Lower lobe of right lung (tissue), 2 donors: Measurements from ENCODE around the gene GMDS. TPM values are rescaled to one million over a fixed set of nuclear protein-coding genes. Genes with fewer than 3 reads are reported as not detected.

Source experiments
- ATAC-seq, 2 donors: fragments of 200-7000 bp; cut with Tn5 transposase; one replicate each; pipeline ENCODE4 v1.9.1; 2020 to 2022; ENCODE audit warnings: mild to moderate bottlenecking in 2 of 2, moderate library complexity in 2 of 2
- DNase-seq: peaks from one replicate; pipeline ENCODE4 v3.0.0-alpha.2; 2020
- H3K27ac ChIP-seq: fragments of 200-600 bp; one replicate; pipeline ENCODE4 v1.8.0; 2022
- H3K27me3 ChIP-seq: fragments of 200-600 bp; one replicate; pipeline ENCODE4 v1.8.0; 2022; ENCODE audit warnings: low read depth
- H3K36me3 ChIP-seq: fragments of 200-600 bp; one replicate; pipeline ENCODE4 v1.8.0; 2022; ENCODE audit warnings: mild to moderate bottlenecking
- H3K4me1 ChIP-seq: fragments of 200-600 bp; one replicate; pipeline ENCODE4 v1.8.0; 2022
- H3K4me3 ChIP-seq: fragments of 200-600 bp; one replicate; pipeline ENCODE4 v1.8.0; 2022; ENCODE audit warnings: mild to moderate bottlenecking
- H3K9me3 ChIP-seq: fragments of 200-600 bp; one replicate; pipeline ENCODE4 v1.8.0; 2022
- intact Hi-C: fragments of 100-400 bp; cut with DNase I; formaldehyde crosslinking; loops from one replicate; pipeline ENCODE4 v1.11.0; 2022
- total RNA-seq: library from RNA; stranded (reverse); fragmentation: NEBNext Ultra II Directional; extraction: Animal tissue kit (Norgen Biotek cat#: 25700); gene quantifications from one replicate; pipeline ENCODE4 v1.2.1, GENCODE V29; 2021
- TF ChIP-seq, protein P1 (sequence below): fragments of 200-600 bp; IDR thresholded peaks from one replicate; pipeline ENCODE4 v1.8.0; 2022; ENCODE audit warnings: antibody characterized with exemption, mild to moderate bottlenecking
- donor health status: DM: no; HTN: yes; CAD: no; lungs with severe emphysema.

Gene GMDS
- total RNA-seq, 1 donor from 2014 or later: 12.7 TPM

- H3K36me3 ChIP-seq: peaks cover 7% of the 10 kb centered on the region
- H3K27ac ChIP-seq: no peak overlapping the region
- H3K9me3 ChIP-seq: peaks cover 10% of the 10 kb centered on the region
- H3K27me3 ChIP-seq: no peaks in the 10 kb centered on the region
- H3K4me3 ChIP-seq: no peak overlapping the region
- ATAC-seq (no peak), DNase-seq (no peak)
- intact Hi-C loops: no loop called here
- TF ChIP-seq, protein P1, sequence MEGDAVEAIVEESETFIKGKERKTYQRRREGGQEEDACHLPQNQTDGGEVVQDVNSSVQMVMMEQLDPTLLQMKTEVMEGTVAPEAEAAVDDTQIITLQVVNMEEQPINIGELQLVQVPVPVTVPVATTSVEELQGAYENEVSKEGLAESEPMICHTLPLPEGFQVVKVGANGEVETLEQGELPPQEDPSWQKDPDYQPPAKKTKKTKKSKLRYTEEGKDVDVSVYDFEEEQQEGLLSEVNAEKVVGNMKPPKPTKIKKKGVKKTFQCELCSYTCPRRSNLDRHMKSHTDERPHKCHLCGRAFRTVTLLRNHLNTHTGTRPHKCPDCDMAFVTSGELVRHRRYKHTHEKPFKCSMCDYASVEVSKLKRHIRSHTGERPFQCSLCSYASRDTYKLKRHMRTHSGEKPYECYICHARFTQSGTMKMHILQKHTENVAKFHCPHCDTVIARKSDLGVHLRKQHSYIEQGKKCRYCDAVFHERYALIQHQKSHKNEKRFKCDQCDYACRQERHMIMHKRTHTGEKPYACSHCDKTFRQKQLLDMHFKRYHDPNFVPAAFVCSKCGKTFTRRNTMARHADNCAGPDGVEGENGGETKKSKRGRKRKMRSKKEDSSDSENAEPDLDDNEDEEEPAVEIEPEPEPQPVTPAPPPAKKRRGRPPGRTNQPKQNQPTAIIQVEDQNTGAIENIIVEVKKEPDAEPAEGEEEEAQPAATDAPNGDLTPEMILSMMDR: no peak
- no peaks in the 10 kb centered on the region for H3K4me1 ChIP-seq
Measured at GRCh38 chr6:2259574-2259973, 14.2 kb upstream of the GMDS start.

DNA sequence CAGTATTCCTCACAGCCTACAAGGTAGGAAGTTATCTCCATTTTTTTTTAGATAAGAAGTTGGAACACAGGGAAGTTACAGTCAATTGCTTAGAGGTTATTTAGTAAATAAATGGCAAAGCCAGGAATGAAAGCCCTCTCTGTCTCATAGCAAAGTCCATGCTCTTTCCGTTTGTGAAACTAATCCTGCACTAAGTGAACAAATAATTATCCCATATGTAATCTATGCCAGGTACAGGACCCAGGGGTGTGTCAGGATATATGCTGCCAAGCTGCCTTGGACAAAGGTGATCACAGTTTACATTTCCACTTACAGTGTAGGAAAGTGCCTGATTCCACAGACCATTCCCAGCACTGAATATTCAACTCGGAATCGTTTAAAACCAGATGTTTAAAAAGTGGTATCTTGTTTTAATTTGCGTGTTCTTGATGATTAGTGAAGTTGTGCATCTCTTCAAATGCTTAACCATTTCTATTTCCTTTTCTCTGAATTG is 13.6 kb upstream of the GMDS start:
- Histone ChIP-seq H3K4me3 (no peak overlapping the region), H3K4me1 (no peaks in the 10 kb centered on the region), H3K9me3 (peaks cover 12% of the 10 kb centered on the region), H3K27ac (no peak overlapping the region), H3K27me3 (no peaks in the 10 kb centered on the region), H3K36me3 (peaks cover 8% of the 10 kb centered on the region)
- TF ChIP-seq, protein P1: no peak
- ATAC-seq (no peak), DNase-seq (no peak)
- intact Hi-C loops: no loop called here

GRCh38 chr6:2258112-2258511 is 12.7 kb upstream of the GMDS start:
- Histone ChIP-seq H3K4me3 (no peak overlapping the region), H3K27ac (no peak overlapping the region), H3K9me3 (peaks cover 12% of the 10 kb centered on the region), H3K36me3 (peaks cover 8% of the 10 kb centered on the region), H3K4me1 (no peaks in the 10 kb centered on the region), H3K27me3 (no peaks in the 10 kb centered on the region)
- ATAC-seq: no peak
- no peak for DNase-seq
- intact Hi-C loops: no loop called here
- TF ChIP-seq, protein P1: no peak

DNA sequence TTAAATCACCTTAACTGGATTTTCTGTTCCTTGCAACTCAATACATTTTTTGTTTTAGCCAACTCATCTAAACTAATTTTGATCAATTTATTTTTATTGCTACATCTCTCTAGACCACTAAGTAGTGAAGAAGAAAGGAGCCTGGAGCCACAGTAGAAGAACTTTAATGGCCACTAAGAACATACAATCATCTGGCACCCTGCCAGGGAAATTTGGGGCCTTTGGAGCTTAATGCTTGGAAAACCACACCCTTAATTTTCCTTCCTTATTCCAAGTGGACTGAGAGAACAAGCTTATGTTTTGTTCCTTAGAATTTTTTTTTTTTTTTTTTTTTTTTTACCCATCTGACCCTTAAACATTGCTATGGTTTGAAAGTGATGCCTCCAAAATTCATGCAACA is 12.0 kb upstream of the GMDS start:
- no peak for ATAC-seq
- intact Hi-C loops: no loop called here
- Histone ChIP-seq H3K36me3 (peaks cover 8% of the 10 kb centered on the region), H3K27me3 (no peaks in the 10 kb centered on the region), H3K27ac (no peak overlapping the region), H3K4me3 (no peak overlapping the region), H3K4me1 (no peaks in the 10 kb centered on the region), H3K9me3 (peaks cover 12% of the 10 kb centered on the region)
- TF ChIP-seq, protein P1: no peak
- DNase-seq: no peak

- TF ChIP-seq, protein P1: no peak
- peaks cover 18% of the 10 kb centered on the region for H3K36me3 ChIP-seq
- no peak overlapping the region for H3K27ac ChIP-seq
- H3K9me3 ChIP-seq: peaks cover 12% of the 10 kb centered on the region
- no peaks in the 10 kb centered on the region for H3K4me1 ChIP-seq
- H3K27me3 ChIP-seq: no peaks in the 10 kb centered on the region
- no peak for ATAC-seq
- no peak for DNase-seq
- no peak overlapping the region for H3K4me3 ChIP-seq
- intact Hi-C loops: no loop called here
Measured at GRCh38 chr6:2254747-2255146, 9.3 kb upstream of the GMDS start.

DNA sequence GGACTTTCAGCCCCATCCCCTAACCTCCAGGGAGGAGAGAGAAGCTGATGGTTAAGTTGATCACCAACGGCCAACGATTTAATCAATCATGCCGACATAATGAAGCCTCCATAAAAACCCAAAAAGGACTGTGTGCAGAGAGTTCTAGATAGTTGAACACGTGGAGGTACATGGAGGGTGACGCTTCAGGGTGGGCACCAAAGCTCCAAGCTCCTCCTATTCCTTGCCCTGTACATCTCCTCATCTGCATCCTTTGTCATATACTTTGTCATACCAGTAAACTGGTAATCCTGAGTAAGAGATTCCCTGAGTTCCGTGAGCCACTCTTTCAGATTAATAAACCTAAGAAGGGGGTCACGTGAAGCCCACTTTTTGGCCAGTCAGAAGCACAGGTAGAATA is 3.7 kb upstream of the GMDS start:
- Histone ChIP-seq H3K4me3 (no peak overlapping the region), H3K9me3 (no peaks in the 10 kb centered on the region), H3K4me1 (peaks cover 17% of the 10 kb centered on the region), H3K36me3 (peaks cover 20% of the 10 kb centered on the region), H3K27me3 (no peaks in the 10 kb centered on the region), H3K27ac (no peak overlapping the region)
- ATAC-seq (no peak), DNase-seq (no peak)
- intact Hi-C loops: no loop called here
- TF ChIP-seq, protein P1: no peak
